K562 (cell line): ENCODE data around the gene ZNF326. TPM values are rescaled to one million over a fixed set of nuclear protein-coding genes. Genes with fewer than 3 reads are reported as not detected.

Source experiments
- ATAC-seq: fragments of 200-7000 bp; cut with Tn5 transposase; 3 replicates; pipeline ENCODE4 v1.9.1; 2020; ENCODE audit warnings: moderate library complexity
- BruUV-seq: library from RNA; stranded (reverse); fragments of 400-500 nt; replicated peaks from 2 replicates; lab custom pipeline; 2021; lab: Mats Ljungman, UMichigan
- CTCF ChIA-PET: fragments of 300-600 bp; formaldehyde crosslinking; extraction: SDS; loops from one replicate; lab custom pipeline; 2021; ENCODE audit warnings: low intra/inter-chr PET ratio; lab: Yijun Ruan, JAX
- POLR2A ChIA-PET: fragments of 300-600, 350-650 bp; sonication (Branson Sonifier 250); formaldehyde crosslinking; extraction: SDS; loops from one replicate; lab custom pipeline; 2021; ENCODE audit warnings: antibody characterized with exemption, inconsistent platforms; lab: Yijun Ruan, JAX
- DNase-seq, 4 experiments: peaks; one replicate each; pipeline versions ENCODE4 v3.0.0 to v3.0.0-alpha.2; 2011 to 2018; ENCODE audit warnings: low spot score in 3 of 4, mixed read lengths in 3 of 4; ENCODE audit errors: extremely low read depth in 1 of 4
- FAIRE-seq: peaks from 2 replicates; lab custom pipeline; 2011; peaks lifted over from hg19 to GRCh38; lab: Jason Lieb, UNC
- H2AFZ ChIP-seq: 2 replicates; pipeline ENCODE4 v1.6.0; 2011; ENCODE audit warnings: low read depth, low read length, control low read depth, inconsistent platforms
- H3K27ac ChIP-seq: fragments of 200-600 bp; 3 replicates; pipeline ENCODE4 v1.8.0; 2011; ENCODE audit warnings: low read depth, mild to moderate bottlenecking, control low read depth, inconsistent platforms, low read length, moderate library complexity, mixed read lengths; ENCODE audit errors: extremely low read depth
- H3K27me3 ChIP-seq, 2 experiments: fragments of 300-600 bp in 1 of 2; 2 replicates in 1 of 2; 3 replicates in 1 of 2; pipeline versions ENCODE4 v1.6.0 to v1.8.0; 2011; ENCODE audit warnings: inconsistent platforms in 2 of 2, low read length in 2 of 2, mild to moderate bottlenecking in 1 of 2, mixed read lengths in 1 of 2, moderate library complexity in 1 of 2; ENCODE audit not compliant: control insufficient read depth in 2 of 2, insufficient read depth in 2 of 2
- H3K36me3 ChIP-seq: fragments of 300-600 bp; 3 replicates; pipeline ENCODE4 v1.8.0; 2011; ENCODE audit warnings: mild to moderate bottlenecking, low read length, inconsistent platforms; ENCODE audit not compliant: control insufficient read depth, insufficient read depth
- H3K4me1 ChIP-seq, 2 experiments: fragments of 200-600 bp in 1 of 2; replicated peaks in 1 of 2; 2 replicates in 1 of 2; 3 replicates in 1 of 2; pipeline versions ENCODE4 v1.5.1 to v1.8.0; 2011; ENCODE audit warnings: inconsistent platforms in 2 of 2, low read length in 2 of 2, mild to moderate bottlenecking in 1 of 2, mixed read lengths in 1 of 2, moderate library complexity in 1 of 2; ENCODE audit not compliant: control insufficient read depth in 2 of 2, insufficient read depth in 2 of 2
- H3K4me2 ChIP-seq: 2 replicates; pipeline ENCODE4 v1.6.1; 2011; ENCODE audit warnings: low read length, control low read depth, inconsistent platforms, mixed read lengths; ENCODE audit not compliant: insufficient read depth
- H3K4me3 ChIP-seq: fragments of 200-600 bp; sonication (generic), shearing (Covaris generic); 2 replicates; pipeline ENCODE4 v1.5.1; 2016; ENCODE audit warnings: control low read depth, inconsistent platforms
- H3K79me2 ChIP-seq: fragments of 200-600 bp; 3 replicates; pipeline ENCODE4 v1.8.0; 2011; ENCODE audit warnings: low read length, inconsistent platforms; ENCODE audit not compliant: control insufficient read depth, insufficient read depth
- H3K9ac ChIP-seq, 2 experiments: 2 replicates each; pipeline versions ENCODE4 v1.6.0 to v1.6.1; 2011; ENCODE audit warnings: low read depth in 2 of 2, low read length in 2 of 2, control low read depth in 1 of 2, inconsistent platforms in 1 of 2, mild to moderate bottlenecking in 1 of 2, mixed read lengths in 1 of 2; ENCODE audit not compliant: insufficient read depth in 1 of 2
- H3K9me1 ChIP-seq: one replicate; pipeline ENCODE4 v1.6.0; 2011; ENCODE audit warnings: inconsistent platforms, mild to moderate bottlenecking, low read length, moderate library complexity; ENCODE audit not compliant: control insufficient read depth, insufficient read depth
- H3K9me3 ChIP-seq: replicated peaks from 2 replicates; pipeline ENCODE4 v1.5.1; 2011; ENCODE audit warnings: low read depth, low read length, inconsistent platforms; ENCODE audit not compliant: control insufficient read depth, insufficient read depth
- H4K20me1 ChIP-seq: replicated peaks from 2 replicates; pipeline ENCODE4 v1.6.1; 2011; ENCODE audit warnings: low read length, inconsistent platforms, mixed read lengths; ENCODE audit not compliant: control insufficient read depth, insufficient read depth
- NFE2 ChIP-seq: IDR thresholded peaks from 2 replicates; pipeline ENCODE4 v1.6.1; 2014; ENCODE audit warnings: antibody characterized with exemption, low read depth
- NFIC ChIP-seq: fragments of 450-650 bp; IDR thresholded peaks from 2 replicates; pipeline ENCODE4 v1.6.1; 2017; ENCODE audit warnings: mild to moderate bottlenecking, inconsistent platforms
- PRMT5 ChIP-seq: sonication (generic); formaldehyde crosslinking; IDR thresholded peaks from 2 replicates; pipeline ENCODE4 v1.5.0; 2020; ENCODE audit warnings: missing genetic modification reagents
- SMC3 ChIP-seq: conservative IDR thresholded peaks from 2 replicates; pipeline ENCODE4 v1.6.1; 2011; ENCODE audit warnings: low read depth, low read length, improper control_type of control experiment; ENCODE audit not compliant: insufficient read depth
- ZSCAN29 ChIP-seq: fragments of 450-650 bp; IDR thresholded peaks from 2 replicates; pipeline ENCODE4 v1.6.1; 2017
- WGBS: fragments of 100-300 bp; shearing (Covaris generic); methylation state at CpG from one replicate; pipeline ENCODE4 v1.1.6; 2016; ENCODE audit warnings: low coverage, mixed read lengths; ENCODE audit not compliant: insufficient coverage; ENCODE audit errors: missing lambda C conversion rate; 5-methylcytosine and 5-hydroxymethylcytosine counted together
- in situ Hi-C: fragments of 300-500 bp; cut with MboI; formaldehyde crosslinking; loops from 4 replicates; pipeline ENCODE4 v1.15.0; 2018; ENCODE audit warnings: inconsistent platforms, mixed read lengths
- intact Hi-C: fragments of 100-400 bp; cut with micrococcal nuclease; formaldehyde crosslinking; loops from 2 replicates; pipeline ENCODE4 v1.14.2; 2022
- polyA plus RNA-seq, 8 experiments: library from polyadenylated mRNA; depleted of rRNA in 4 of 8; stranded (reverse) in 5 of 8; unstranded in 3 of 8; fragments of >200 nt; fragmentation: Nextera tagmentation in 2 of 8; fragmentation: Illumina TruSeq in 1 of 8; extraction: Ambion mirVana in 2 of 8; extraction: Trizol in 1 of 8; gene quantifications; 2 replicates each; pipeline versions ENCODE4 v1.2.1 to v1.2.3, GENCODE V29; 2011 to 2014; ENCODE audit warnings: inconsistent platforms in 1 of 8, missing spikeins in 1 of 8
- total RNA-seq, 7 experiments: library from RNA; depleted of rRNA in 6 of 7; stranded (reverse); fragments of >200 nt in 6 of 7; fragmentation: Illumina TruSeq in 2 of 7; extraction: Trizol in 2 of 7; gene quantifications; 2 replicates each; pipeline versions ENCODE4 v1.2.1 to v1.2.3, GENCODE V29; 2011 to 2021; ENCODE audit warnings: low replicate concordance in 1 of 7
- TF ChIP-seq, protein P1 (sequence below): fragments of 150-350 bp; conservative IDR thresholded peaks from 2 replicates; pipeline ENCODE4 v1.6.1; 2014; ENCODE audit warnings: low read length
- TF ChIP-seq, protein P2 (sequence below): IDR thresholded peaks from 3 replicates; pipeline ENCODE4 v1.6.1; 2011; ENCODE audit warnings: borderline replicate concordance, mild to moderate bottlenecking; ENCODE audit not compliant: insufficient read length, insufficient read depth
- TF ChIP-seq, protein P3 (sequence below), 2 experiments: fragments of 250-450 bp in 1 of 2; fragments of 450-650 bp in 1 of 2; sonication (Bioruptor Pico) in 1 of 2; IDR thresholded peaks; 2 replicates each; pipeline versions ENCODE4 v1.6.1 to v1.8.0; 2016 to 2021; ENCODE audit warnings: mild to moderate bottlenecking in 2 of 2, moderate library complexity in 2 of 2, missing compliant biosample characterization in 1 of 2, missing genetic modification characterization in 1 of 2

The ZNF326 gene
- total and polyA plus RNA-seq, 9 of the 15 experiments (the other 6 are each of a cell fraction or from before 2014, with no cell fraction given): 7.2 to 33.2 (median 20.1) TPM

DNA sequence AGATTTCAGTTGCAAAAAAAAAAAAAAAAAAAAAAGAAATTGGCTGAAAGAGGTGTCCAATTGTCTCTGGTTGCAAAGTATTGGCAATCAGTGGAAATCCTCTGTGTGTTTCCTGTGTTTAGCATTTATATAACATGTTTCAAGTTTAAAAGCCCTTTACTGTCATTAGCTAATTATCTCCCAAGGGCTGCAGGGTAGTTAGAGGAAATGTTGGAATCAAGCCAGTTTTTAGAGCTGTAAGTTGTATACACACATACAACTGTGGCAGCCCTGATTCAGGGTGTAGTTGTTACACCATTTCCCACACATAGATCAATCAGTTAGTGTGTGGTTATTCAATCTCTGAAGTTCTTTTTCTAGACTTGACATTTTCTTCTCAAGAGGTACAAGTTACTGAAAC lies 8.9 kb upstream of the ZNF326 start:
- in situ Hi-C loops: loop anchor here (5.0 to 25.0 kb wide), 2 partner anchors 179 to 874 kb away; no protein-coding TSS in a partner anchor

DNA sequence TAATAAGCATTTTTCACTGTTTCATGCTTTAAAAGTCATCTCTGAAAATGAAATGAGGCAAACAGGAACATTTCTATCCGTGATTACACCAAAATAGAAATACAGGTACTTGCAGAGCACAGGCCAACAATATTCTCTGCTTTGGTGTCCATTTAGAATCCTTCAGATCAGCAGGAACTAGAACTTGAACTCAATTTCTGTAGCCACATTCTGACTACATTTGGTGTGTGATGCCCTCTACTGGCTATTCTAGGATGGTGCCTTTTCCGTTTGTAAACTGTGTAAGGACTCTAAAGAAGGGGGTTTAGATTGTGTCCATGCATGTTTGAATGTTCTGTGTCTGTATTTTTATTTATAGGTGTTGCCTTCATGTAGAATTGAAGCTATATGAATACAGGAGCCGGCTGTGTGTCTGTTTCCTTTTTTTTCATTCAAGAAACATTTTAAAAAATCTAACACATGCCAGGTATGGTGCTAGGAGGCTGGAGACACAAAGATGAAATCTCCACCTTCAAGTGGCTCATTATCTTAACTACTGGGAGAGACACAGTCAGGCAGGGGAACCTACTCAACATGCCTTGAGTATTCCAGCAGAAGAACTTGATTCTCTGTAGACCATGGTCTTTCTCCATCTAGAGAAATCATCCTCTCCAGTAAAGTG lies 7.6 kb upstream of the ZNF326 start:
- peaks cover 2 to 14% of the 10 kb centered on the region in 2 experiments; a peak in 4 of 5 replicates for H3K4me1 ChIP-seq
- H3K4me3 ChIP-seq: no peak overlapping the region
- no peak overlapping the region for H3K4me2 ChIP-seq
- H2AFZ ChIP-seq: peak overlapping the region; percentile 61
- in situ Hi-C loops (loop anchor here (5.0 to 25.0 kb wide), 2 partner anchors 180 to 875 kb away; no protein-coding TSS in a partner anchor), intact Hi-C loops (loop anchor here (1.0 to 10.0 kb wide), 5 partner anchors 34 to 502 kb away; partner anchors contain the start of gene LRRC8C)
- WGBS: 3% methylated on average over 3 of the region's 3 CpGs
- no TSS peak for BruUV-seq
- DNase-seq (peak; percentile 46 to 82 (median 62)), FAIRE-seq (peak; percentile 91), ATAC-seq (peak; percentile 91)
- CTCF ChIA-PET: interaction anchor here (0.9 to 2.5 kb wide), 4 partner anchors 174 to 207 kb away, joined by 3 to 25 read pairs (median 7); no protein-coding TSS in a partner anchor
- H3K9me1 ChIP-seq: no peaks in the 10 kb centered on the region
- POLR2A ChIA-PET: no interaction called here
- no peak overlapping the region for H3K27ac ChIP-seq
- no peaks in the 10 kb centered on the region for H3K27me3 ChIP-seq
- H3K9ac ChIP-seq: no peak overlapping the region
- H4K20me1 ChIP-seq: no peaks in the 10 kb centered on the region
- no peaks in the 10 kb centered on the region for H3K79me2 ChIP-seq
- H3K36me3 ChIP-seq: no peaks in the 10 kb centered on the region
- no peaks in the 10 kb centered on the region for H3K9me3 ChIP-seq
- TF ChIP-seq ZSCAN29: no peak
- no peak for TF ChIP-seq PRMT5
- TF ChIP-seq, protein P1, sequence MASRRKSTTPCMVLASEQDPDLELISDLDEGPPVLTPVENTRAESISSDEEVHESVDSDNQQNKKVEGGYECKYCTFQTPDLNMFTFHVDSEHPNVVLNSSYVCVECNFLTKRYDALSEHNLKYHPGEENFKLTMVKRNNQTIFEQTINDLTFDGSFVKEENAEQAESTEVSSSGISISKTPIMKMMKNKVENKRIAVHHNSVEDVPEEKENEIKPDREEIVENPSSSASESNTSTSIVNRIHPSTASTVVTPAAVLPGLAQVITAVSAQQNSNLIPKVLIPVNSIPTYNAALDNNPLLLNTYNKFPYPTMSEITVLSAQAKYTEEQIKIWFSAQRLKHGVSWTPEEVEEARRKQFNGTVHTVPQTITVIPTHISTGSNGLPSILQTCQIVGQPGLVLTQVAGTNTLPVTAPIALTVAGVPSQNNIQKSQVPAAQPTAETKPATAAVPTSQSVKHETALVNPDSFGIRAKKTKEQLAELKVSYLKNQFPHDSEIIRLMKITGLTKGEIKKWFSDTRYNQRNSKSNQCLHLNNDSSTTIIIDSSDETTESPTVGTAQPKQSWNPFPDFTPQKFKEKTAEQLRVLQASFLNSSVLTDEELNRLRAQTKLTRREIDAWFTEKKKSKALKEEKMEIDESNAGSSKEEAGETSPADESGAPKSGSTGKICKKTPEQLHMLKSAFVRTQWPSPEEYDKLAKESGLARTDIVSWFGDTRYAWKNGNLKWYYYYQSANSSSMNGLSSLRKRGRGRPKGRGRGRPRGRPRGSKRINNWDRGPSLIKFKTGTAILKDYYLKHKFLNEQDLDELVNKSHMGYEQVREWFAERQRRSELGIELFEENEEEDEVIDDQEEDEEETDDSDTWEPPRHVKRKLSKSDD: no peak
- TF ChIP-seq NFE2: no peak
- TF ChIP-seq, protein P2, sequence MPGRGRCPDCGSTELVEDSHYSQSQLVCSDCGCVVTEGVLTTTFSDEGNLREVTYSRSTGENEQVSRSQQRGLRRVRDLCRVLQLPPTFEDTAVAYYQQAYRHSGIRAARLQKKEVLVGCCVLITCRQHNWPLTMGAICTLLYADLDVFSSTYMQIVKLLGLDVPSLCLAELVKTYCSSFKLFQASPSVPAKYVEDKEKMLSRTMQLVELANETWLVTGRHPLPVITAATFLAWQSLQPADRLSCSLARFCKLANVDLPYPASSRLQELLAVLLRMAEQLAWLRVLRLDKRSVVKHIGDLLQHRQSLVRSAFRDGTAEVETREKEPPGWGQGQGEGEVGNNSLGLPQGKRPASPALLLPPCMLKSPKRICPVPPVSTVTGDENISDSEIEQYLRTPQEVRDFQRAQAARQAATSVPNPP: no peak
- TF ChIP-seq SMC3: peak; percentile 83

More for the DNA sequence above, 8.9 kb upstream of the ZNF326 start:
- H3K4me2 ChIP-seq: no peak overlapping the region
- no peak overlapping the region for H3K4me3 ChIP-seq
- no peaks in the 10 kb centered on the region for H3K9me1 ChIP-seq
- H3K9me3 ChIP-seq: no peaks in the 10 kb centered on the region
- ChIA-PET POLR2A (interaction anchor here (0.6 to 1.1 kb wide), 3 partner anchors 153 to 307 kb away, joined by 3 read pairs; no protein-coding TSS in a partner anchor), CTCF (interaction anchor here (1.8 kb wide), 1 partner anchor 180 kb away, joined by 6 read pairs; no protein-coding TSS in a partner anchor)
- ATAC-seq (no peak), DNase-seq (peak in 3 of 4 experiments; percentile 19 to 33 (median 32)), FAIRE-seq (no peak)
- no peak overlapping the region for H3K9ac ChIP-seq
- H3K79me2 ChIP-seq: no peaks in the 10 kb centered on the region
- H3K27me3 ChIP-seq: no peaks in the 10 kb centered on the region
- peak; percentile 83 for TF ChIP-seq NFIC
- TF ChIP-seq, protein P3, sequence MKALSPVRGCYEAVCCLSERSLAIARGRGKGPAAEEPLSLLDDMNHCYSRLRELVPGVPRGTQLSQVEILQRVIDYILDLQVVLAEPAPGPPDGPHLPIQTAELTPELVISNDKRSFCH (CRISPR knock-in tag; IDR thresholded peaks at IDR 0.05): no peak
- TF ChIP-seq, protein P3 (tag; IDR thresholded peaks at IDR 0.05): no peak
- H4K20me1 ChIP-seq: no peaks in the 10 kb centered on the region
- peaks cover 2 to 5% of the 10 kb centered on the region in 2 experiments; a peak in 2 of 5 replicates for H3K4me1 ChIP-seq
- H3K27ac ChIP-seq: no peak overlapping the region
- 0 out of 2 replicates have a peak overlapping the region, but pooled peaks have one; percentile 30 for H2AFZ ChIP-seq
- intact Hi-C loops: loop anchor here (5.0 to 10.0 kb wide), 3 partner anchors 84 to 501 kb away; partner anchors contain the start of gene LRRC8C
- H3K36me3 ChIP-seq: no peaks in the 10 kb centered on the region
- BruUV-seq: no TSS peak
